HepG2 (cell line): ENCODE measurements around the gene EMC9. TPM values are rescaled to one million over a fixed set of nuclear protein-coding genes. Genes with fewer than 3 reads are reported as not detected.

Source experiments
- ADNP ChIP-seq: sonication (generic); formaldehyde crosslinking; IDR thresholded peaks from 2 replicates; pipeline ENCODE4 v1.4.0; 2020; ENCODE audit warnings: missing genetic modification reagents
- CBFB ChIP-seq: sonication (generic); formaldehyde crosslinking; IDR thresholded peaks from 2 replicates; pipeline ENCODE4 v1.4.0; 2020; ENCODE audit warnings: missing genetic modification reagents
- CHD4 ChIP-seq: fragments of 200-600 bp; sonication (generic); IDR thresholded peaks from 2 replicates; pipeline ENCODE4 v1.7.0; 2017; ENCODE audit warnings: mild to moderate bottlenecking, low read length, borderline replicate concordance
- KDM1A ChIP-seq: IDR thresholded peaks from 2 replicates; pipeline ENCODE4 v1.6.1; 2016; ENCODE audit warnings: missing compliant biosample characterization
- KLF16 ChIP-seq, 2 experiments: sonication (generic) in 1 of 2; formaldehyde crosslinking in 1 of 2; IDR thresholded peaks; 2 replicates each; pipeline versions ENCODE4 v1.6.1 to v1.8.0; 2016 to 2023; ENCODE audit warnings: missing genetic modification reagents in 2 of 2, missing compliant biosample characterization in 1 of 2
- MAZ ChIP-seq, 2 experiments: sonication (generic) in 1 of 2; formaldehyde crosslinking in 1 of 2; IDR thresholded peaks; 2 replicates each; pipeline versions ENCODE4 v1.5.0 to v1.6.1; 2012 to 2020; ENCODE audit warnings: low read depth in 2 of 2, mild to moderate bottlenecking in 2 of 2, borderline replicate concordance in 1 of 2, improper control_type of control experiment in 1 of 2, low read length in 1 of 2, missing genetic modification reagents in 1 of 2, moderate library complexity in 1 of 2
- PHF20 ChIP-seq: sonication (generic); formaldehyde crosslinking; IDR thresholded peaks from 2 replicates; pipeline ENCODE4 v1.5.0; 2020; ENCODE audit warnings: mild to moderate bottlenecking, missing genetic modification reagents
- POGZ ChIP-seq: sonication (generic); formaldehyde crosslinking; IDR thresholded peaks from 2 replicates; pipeline ENCODE4 v1.4.0; 2020; ENCODE audit warnings: mild to moderate bottlenecking, missing genetic modification reagents
- PPARG ChIP-seq: conservative IDR thresholded peaks from 2 replicates; pipeline ENCODE4 v1.6.1; 2016; ENCODE audit warnings: missing biosample characterization, missing genetic modification reagents
- REXO4 ChIP-seq: sonication (generic); formaldehyde crosslinking; IDR thresholded peaks from 2 replicates; pipeline ENCODE4 v1.8.0; 2022; ENCODE audit warnings: missing genetic modification reagents, mild to moderate bottlenecking, borderline replicate concordance
- RFXAP ChIP-seq: sonication (generic); formaldehyde crosslinking; IDR thresholded peaks from 2 replicates; pipeline ENCODE4 v1.4.0; 2020; ENCODE audit warnings: missing genetic modification reagents, borderline replicate concordance
- SP140L ChIP-seq: sonication (generic); formaldehyde crosslinking; IDR thresholded peaks from 2 replicates; pipeline ENCODE4 v1.4.0; 2020; ENCODE audit warnings: missing genetic modification reagents, borderline replicate concordance
- ZFX ChIP-seq: sonication (generic); formaldehyde crosslinking; IDR thresholded peaks from 2 replicates; pipeline ENCODE4 v1.4.0; 2020; ENCODE audit warnings: mild to moderate bottlenecking, low read depth, missing genetic modification reagents, moderate library complexity
- ZNF180 ChIP-seq: sonication (generic); formaldehyde crosslinking; IDR thresholded peaks from 2 replicates; pipeline ENCODE4 v1.4.0; 2020; ENCODE audit warnings: low read depth, missing genetic modification reagents, borderline replicate concordance
- ZNF484 ChIP-seq: sonication (generic); formaldehyde crosslinking; IDR thresholded peaks from 2 replicates; pipeline ENCODE4 v1.5.1; 2020; ENCODE audit warnings: mild to moderate bottlenecking, low read depth, missing genetic modification reagents, borderline replicate concordance
- ZNF605 ChIP-seq: sonication (generic); formaldehyde crosslinking; IDR thresholded peaks from 2 replicates; pipeline ENCODE4 v1.8.0; 2022; ENCODE audit warnings: mild to moderate bottlenecking, missing genetic modification reagents
- ZNF75D ChIP-seq: sonication (generic); formaldehyde crosslinking; IDR thresholded peaks from 2 replicates; pipeline ENCODE4 v1.8.1; 2023; ENCODE audit warnings: missing genetic modification reagents, mild to moderate bottlenecking, borderline replicate concordance
- ZNF776 ChIP-seq: sonication (generic); formaldehyde crosslinking; IDR thresholded peaks from 2 replicates; pipeline ENCODE4 v1.4.0; 2020; ENCODE audit warnings: mild to moderate bottlenecking, missing genetic modification reagents
- ZNF878 ChIP-seq: sonication (generic); formaldehyde crosslinking; IDR thresholded peaks from 2 replicates; pipeline ENCODE4 v1.8.1; 2023; ENCODE audit warnings: mild to moderate bottlenecking, missing genetic modification reagents, moderate library complexity
- polyA plus RNA-seq, 8 experiments: library from polyadenylated mRNA; depleted of rRNA in 3 of 8; stranded (reverse) in 7 of 8; unstranded in 1 of 8; fragments of >200 nt; fragmentation: Illumina TruSeq in 4 of 8; extraction: Trizol in 4 of 8; gene quantifications; 2 replicates each; pipeline versions ENCODE4 v1.2.1 to v1.2.3, GENCODE V29; 2011 to 2016; ENCODE audit warnings: low read depth in 4 of 8, missing spikeins in 1 of 8, mixed read lengths in 1 of 8; ENCODE audit not compliant: insufficient read depth in 1 of 8
- total RNA-seq, 5 experiments: library from RNA; depleted of rRNA; stranded (reverse); fragments of >200 nt; fragmentation: Illumina TruSeq; extraction: Trizol; gene quantifications; 2 replicates each; pipeline ENCODE4 v1.2.3, GENCODE V29; 2016; ENCODE audit warnings: low read depth in 1 of 5
- TF ChIP-seq, protein P1 (sequence below): sonication (generic); formaldehyde crosslinking; IDR thresholded peaks from 2 replicates; pipeline ENCODE4 v1.4.0; 2020; ENCODE audit warnings: missing genetic modification reagents
- TF ChIP-seq, protein P2 (sequence below): IDR thresholded peaks from 2 replicates; pipeline ENCODE4 v1.6.1; 2018; ENCODE audit warnings: missing genetic modification reagents, mild to moderate bottlenecking, missing compliant biosample characterization
- TF ChIP-seq, protein P3 (sequence below): sonication (generic); formaldehyde crosslinking; IDR thresholded peaks from 2 replicates; pipeline ENCODE4 v1.4.0; 2020; ENCODE audit warnings: missing genetic modification reagents, borderline replicate concordance

EMC9 gene
- total and polyA plus RNA-seq, 2 of the 13 experiments (the other 11 are each of a cell fraction or from before 2014, with no cell fraction given) = 60.5 to 78.7 TPM

DNA sequence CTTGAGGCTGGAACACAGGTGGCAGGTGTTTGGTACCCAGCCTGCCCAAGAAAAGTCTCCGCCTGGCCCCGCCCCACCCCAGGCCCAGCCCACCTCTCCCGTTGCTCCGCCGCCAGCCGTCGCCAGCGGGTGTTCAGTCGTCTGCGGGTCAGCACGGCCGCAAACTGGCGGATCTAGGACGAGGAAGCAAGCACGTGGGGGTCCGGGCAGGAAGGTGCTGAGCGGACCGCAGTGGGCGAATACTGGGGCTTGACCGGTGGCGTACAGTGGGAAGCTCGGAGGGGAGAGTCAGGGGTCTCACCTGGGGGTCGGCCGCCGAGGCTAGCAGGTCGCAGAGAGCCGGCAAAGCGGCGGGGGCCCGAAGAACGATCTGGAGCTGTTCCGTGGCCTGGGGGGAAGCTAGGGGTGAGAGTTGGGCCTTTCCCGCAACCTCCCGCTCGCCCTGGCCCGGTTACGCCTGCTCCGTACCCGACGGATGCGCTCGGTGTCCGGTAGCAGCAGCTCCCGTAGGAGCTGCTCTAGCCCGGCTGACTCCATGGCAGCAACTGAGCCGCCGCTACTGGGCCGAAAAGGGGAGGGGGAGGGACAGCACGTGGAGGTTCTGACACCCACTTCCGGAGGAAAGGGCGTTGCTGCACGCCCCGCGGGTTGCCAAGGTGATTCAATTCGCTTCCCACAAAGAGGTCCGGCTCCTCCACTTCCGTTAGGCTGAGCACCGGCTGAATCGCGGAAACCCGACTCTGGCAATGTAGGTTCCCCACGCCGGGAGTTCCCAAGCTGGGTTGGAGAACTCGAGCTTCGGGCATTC, 47.1 kb upstream of the EMC9 start, which contains the start of gene IPO4 (continued):
- TF ChIP-seq, protein P1, sequence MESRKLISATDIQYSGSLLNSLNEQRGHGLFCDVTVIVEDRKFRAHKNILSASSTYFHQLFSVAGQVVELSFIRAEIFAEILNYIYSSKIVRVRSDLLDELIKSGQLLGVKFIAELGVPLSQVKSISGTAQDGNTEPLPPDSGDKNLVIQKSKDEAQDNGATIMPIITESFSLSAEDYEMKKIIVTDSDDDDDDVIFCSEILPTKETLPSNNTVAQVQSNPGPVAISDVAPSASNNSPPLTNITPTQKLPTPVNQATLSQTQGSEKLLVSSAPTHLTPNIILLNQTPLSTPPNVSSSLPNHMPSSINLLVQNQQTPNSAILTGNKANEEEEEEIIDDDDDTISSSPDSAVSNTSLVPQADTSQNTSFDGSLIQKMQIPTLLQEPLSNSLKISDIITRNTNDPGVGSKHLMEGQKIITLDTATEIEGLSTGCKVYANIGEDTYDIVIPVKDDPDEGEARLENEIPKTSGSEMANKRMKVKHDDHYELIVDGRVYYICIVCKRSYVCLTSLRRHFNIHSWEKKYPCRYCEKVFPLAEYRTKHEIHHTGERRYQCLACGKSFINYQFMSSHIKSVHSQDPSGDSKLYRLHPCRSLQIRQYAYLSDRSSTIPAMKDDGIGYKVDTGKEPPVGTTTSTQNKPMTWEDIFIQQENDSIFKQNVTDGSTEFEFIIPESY (CRISPR knock-in tag) = peak; percentile 85
- TF ChIP-seq ZNF75D (CRISPR knock-in tag) (no peak), CHD4 (peak; percentile 74; the same call in 1 of the 2 replicates), ZNF878 (CRISPR knock-in tag) (no peak), PPARG (CRISPR knock-in tag) (peak; percentile 91), KDM1A (peak; percentile 65; the same call in 1 of the 2 replicates), MAZ (IDR thresholded peaks at IDR 0.05; ENCODE audit: borderline replicate concordance, low read depth, low read length) (peak; percentile 97), MAZ (CRISPR knock-in tag; IDR thresholded peaks at IDR 0.05; ENCODE audit: low read depth) (peak; percentile 100), POGZ (CRISPR knock-in tag) (peak; percentile 99), PHF20 (CRISPR knock-in tag) (no peak), RFXAP (CRISPR knock-in tag) (peak; percentile 97), REXO4 (CRISPR knock-in tag) (peak; percentile 83), ADNP (CRISPR knock-in tag) (no peak), ZNF605 (CRISPR knock-in tag) (peak; percentile 99), ZNF180 (CRISPR knock-in tag) (0 out of 2 replicates have a peak, but pooled peaks have one; percentile 32), KLF16 (CRISPR knock-in tag; IDR thresholded peaks at IDR 0.05) (peak; percentile 97 to 100), SP140L (CRISPR knock-in tag) (peak; percentile 99; the same call in 1 of the 2 replicates), ZNF776 (CRISPR knock-in tag) (peak; percentile 99), CBFB (CRISPR knock-in tag) (peak; percentile 99), ZFX (CRISPR knock-in tag) (peak; percentile 97), ZNF484 (CRISPR knock-in tag) (no peak; the same call in 1 of the 2 replicates)
- TF ChIP-seq, protein P2, sequence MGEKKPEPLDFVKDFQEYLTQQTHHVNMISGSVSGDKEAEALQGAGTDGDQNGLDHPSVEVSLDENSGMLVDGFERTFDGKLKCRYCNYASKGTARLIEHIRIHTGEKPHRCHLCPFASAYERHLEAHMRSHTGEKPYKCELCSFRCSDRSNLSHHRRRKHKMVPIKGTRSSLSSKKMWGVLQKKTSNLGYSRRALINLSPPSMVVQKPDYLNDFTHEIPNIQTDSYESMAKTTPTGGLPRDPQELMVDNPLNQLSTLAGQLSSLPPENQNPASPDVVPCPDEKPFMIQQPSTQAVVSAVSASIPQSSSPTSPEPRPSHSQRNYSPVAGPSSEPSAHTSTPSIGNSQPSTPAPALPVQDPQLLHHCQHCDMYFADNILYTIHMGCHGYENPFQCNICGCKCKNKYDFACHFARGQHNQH (CRISPR knock-in tag) = peak; percentile 99
- TF ChIP-seq, protein P3, sequence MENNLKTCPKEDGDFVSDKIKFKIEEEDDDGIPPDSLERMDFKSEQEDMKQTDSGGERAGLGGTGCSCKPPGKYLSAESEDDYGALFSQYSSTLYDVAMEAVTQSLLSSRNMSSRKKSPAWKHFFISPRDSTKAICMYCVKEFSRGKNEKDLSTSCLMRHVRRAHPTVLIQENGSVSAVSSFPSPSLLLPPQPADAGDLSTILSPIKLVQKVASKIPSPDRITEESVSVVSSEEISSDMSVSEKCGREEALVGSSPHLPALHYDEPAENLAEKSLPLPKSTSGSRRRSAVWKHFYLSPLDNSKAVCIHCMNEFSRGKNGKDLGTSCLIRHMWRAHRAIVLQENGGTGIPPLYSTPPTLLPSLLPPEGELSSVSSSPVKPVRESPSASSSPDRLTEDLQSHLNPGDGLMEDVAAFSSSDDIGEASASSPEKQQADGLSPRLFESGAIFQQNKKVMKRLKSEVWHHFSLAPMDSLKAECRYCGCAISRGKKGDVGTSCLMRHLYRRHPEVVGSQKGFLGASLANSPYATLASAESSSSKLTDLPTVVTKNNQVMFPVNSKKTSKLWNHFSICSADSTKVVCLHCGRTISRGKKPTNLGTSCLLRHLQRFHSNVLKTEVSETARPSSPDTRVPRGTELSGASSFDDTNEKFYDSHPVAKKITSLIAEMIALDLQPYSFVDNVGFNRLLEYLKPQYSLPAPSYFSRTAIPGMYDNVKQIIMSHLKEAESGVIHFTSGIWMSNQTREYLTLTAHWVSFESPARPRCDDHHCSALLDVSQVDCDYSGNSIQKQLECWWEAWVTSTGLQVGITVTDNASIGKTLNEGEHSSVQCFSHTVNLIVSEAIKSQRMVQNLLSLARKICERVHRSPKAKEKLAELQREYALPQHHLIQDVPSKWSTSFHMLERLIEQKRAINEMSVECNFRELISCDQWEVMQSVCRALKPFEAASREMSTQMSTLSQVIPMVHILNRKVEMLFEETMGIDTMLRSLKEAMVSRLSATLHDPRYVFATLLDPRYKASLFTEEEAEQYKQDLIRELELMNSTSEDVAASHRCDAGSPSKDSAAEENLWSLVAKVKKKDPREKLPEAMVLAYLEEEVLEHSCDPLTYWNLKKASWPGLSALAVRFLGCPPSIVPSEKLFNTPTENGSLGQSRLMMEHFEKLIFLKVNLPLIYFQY (CRISPR knock-in tag) = peak; percentile 99
